Activated T-cell treated with anti-CD3 and anti-CD28 coated beads, Interleukin-2, amount 50 U/mL, for 72 hours (primary cell): ENCODE data around the gene ARL2. TPM values are rescaled to one million over a fixed set of nuclear protein-coding genes. Genes with fewer than 3 reads are reported as not detected.

Experiments
- ATAC-seq, 2 donors: fragments of 150-1000 bp; cut with Tn5 transposase; replicated peaks in 1 of 2; 2 replicates each; pipeline ENCODE4 v1.10.0; 2021; ENCODE audit warnings: moderate library complexity in 2 of 2, mild to moderate bottlenecking in 1 of 2
- DNase-seq, 2 donors: peaks; one replicate each; pipeline ENCODE4 v3.0.0; 2021 to 2022; ENCODE audit warnings: mixed read lengths in 1 of 2
- H3K27ac Mint-ChIP-seq: one replicate; pipeline ENCODE4 v1.8.0; 2022; ENCODE audit warnings: mild to moderate bottlenecking, moderate library complexity, mixed read lengths
- H3K27me3 Mint-ChIP-seq: one replicate; pipeline ENCODE4 v1.8.0; 2022; ENCODE audit warnings: low read depth, mixed read lengths
- H3K36me3 Mint-ChIP-seq, 2 donors: one replicate each; pipeline ENCODE4 v1.8.0; 2022; ENCODE audit warnings: mixed read lengths in 2 of 2, mild to moderate bottlenecking in 1 of 2; ENCODE audit not compliant: insufficient read depth in 2 of 2
- H3K4me1 Mint-ChIP-seq: one replicate; pipeline ENCODE4 v1.8.0; 2022; ENCODE audit warnings: low read depth, mixed read lengths
- H3K4me3 Mint-ChIP-seq, 2 donors: one replicate each; pipeline ENCODE4 v1.8.0; 2022; ENCODE audit warnings: mild to moderate bottlenecking in 2 of 2, mixed read lengths in 2 of 2, moderate library complexity in 2 of 2
- H3K9me3 Mint-ChIP-seq, 2 donors: one replicate each; pipeline ENCODE4 v1.8.0; 2022; ENCODE audit warnings: mixed read lengths in 2 of 2
- total RNA-seq, 2 donors: library from RNA; stranded (reverse); gene quantifications; one replicate each; pipeline ENCODE4 v1.2.3, GENCODE V29; 2022

ARL2 gene
- total RNA-seq, 2 donors from 2014 or later = 96.0 to 101 TPM

DNA sequence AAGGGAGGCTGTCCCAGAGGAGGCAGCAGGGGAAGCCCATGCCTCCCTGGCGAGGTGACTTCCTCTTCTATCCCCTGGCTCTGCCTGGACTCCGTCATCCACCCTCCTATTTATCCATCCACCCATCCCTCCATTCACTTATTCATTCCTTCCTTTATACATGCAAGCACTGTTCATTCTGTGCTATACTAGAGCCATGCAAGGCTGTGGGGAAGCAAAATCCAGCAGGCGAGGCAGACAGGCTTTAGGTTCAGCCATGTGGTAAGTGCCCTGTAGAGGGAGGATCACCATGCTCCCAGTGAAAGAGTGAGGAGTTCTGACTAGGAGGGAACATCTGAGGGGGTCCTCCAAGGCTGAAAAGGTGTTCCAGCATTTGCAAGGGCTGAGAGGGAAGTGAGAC is 45.6 kb downstream of the ARL2 start:
- no peak for DNase-seq
- no peaks in the 10 kb centered on the region for H3K27me3 Mint-ChIP-seq
- H3K27ac Mint-ChIP-seq = no peak overlapping the region
- H3K36me3 Mint-ChIP-seq = no peaks in the 10 kb centered on the region
- no peak overlapping the region for H3K4me3 Mint-ChIP-seq
- peaks cover 6% of the 10 kb centered on the region for H3K4me1 Mint-ChIP-seq
- ATAC-seq = no peak
- H3K9me3 Mint-ChIP-seq = no peaks in the 10 kb centered on the region

DNA sequence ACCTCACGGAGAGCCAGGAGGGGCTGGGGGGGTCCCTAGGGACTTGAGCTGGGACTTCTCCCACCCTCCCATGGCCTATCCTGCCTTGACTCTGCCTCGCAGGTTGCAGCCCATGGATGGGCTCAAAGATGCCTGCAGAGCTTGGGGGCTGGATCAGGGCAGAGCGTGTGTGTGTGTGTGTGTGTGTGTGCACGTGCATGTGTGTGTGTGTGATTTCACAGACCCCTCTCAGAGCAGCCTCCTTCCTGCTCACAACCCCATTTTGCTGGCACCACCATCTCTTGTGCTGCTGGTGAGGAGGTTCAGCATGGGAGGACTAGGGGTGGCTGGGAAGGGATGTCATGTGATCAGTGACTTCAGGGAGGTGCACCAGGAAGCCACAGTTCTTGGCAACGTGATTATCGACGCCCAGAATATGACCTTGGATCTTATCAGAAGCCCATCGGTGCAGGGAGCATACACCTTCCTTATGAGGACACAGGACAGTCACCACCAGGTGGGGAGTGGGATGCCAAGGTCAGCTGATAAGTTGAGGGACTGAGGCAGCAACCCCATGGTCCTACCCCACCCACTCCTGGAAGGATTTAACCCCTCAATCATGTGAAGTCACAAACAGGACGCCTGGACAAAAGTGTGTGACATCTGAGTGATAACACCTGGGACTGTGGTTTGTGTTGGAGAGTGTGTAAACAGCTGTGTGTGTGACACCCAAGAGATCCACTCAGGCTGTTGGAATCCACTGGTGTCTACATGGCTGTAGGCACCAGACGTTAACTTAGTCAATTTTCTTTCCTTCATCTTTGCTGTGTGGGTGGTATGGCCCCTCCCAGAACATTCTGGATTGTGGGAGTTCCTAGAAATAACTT is 46.2 kb downstream of the ARL2 start:
- no peaks in the 10 kb centered on the region for H3K27me3 Mint-ChIP-seq
- peaks cover 6% of the 10 kb centered on the region for H3K4me1 Mint-ChIP-seq
- no peaks in the 10 kb centered on the region for H3K36me3 Mint-ChIP-seq
- H3K4me3 Mint-ChIP-seq = no peak overlapping the region
- DNase-seq (no peak), ATAC-seq (no peak)
- no peak overlapping the region for H3K27ac Mint-ChIP-seq
- no peaks in the 10 kb centered on the region for H3K9me3 Mint-ChIP-seq

DNA sequence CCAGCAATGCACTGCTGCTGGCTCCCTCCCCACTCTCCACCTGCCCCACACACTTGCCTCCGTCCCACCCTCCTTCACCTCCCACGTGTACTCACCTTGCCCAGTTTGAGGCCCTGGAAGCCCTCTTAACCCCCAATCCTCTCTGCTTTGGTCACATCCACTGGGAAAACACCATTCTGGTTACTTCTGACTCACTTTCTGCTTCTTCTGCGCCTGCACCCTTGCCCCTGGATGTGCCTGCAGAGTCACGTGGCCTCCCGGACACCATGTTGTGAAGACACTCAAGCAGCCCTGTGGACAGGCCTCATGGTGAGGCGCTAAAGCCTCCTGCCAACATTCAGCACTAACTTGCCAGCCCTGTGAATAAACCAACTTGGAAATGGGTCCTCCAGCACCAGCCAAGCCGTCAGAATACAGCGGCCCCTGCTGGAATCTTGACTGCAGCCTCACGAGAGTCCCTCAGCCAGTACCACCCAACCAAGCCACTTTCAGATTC is 47.0 kb downstream of the ARL2 start:
- Mint-ChIP-seq H3K9me3 (no peaks in the 10 kb centered on the region), H3K4me3 (no peak overlapping the region), H3K36me3 (no peaks in the 10 kb centered on the region), H3K4me1 (peaks cover 6% of the 10 kb centered on the region), H3K27me3 (no peaks in the 10 kb centered on the region), H3K27ac (no peak overlapping the region)
- DNase-seq (no peak), ATAC-seq (no peak)

GRCh38 chr11:65063532-65063931 is 49.6 kb downstream of the ARL2 start:
- Mint-ChIP-seq H3K27ac (no peak overlapping the region), H3K9me3 (no peaks in the 10 kb centered on the region), H3K36me3 (no peaks in the 10 kb centered on the region), H3K27me3 (no peaks in the 10 kb centered on the region), H3K4me3 (no peak overlapping the region), H3K4me1 (peaks cover 6% of the 10 kb centered on the region)
- ATAC-seq (peak; percentile 44 to 50), DNase-seq (no peak)

DNA sequence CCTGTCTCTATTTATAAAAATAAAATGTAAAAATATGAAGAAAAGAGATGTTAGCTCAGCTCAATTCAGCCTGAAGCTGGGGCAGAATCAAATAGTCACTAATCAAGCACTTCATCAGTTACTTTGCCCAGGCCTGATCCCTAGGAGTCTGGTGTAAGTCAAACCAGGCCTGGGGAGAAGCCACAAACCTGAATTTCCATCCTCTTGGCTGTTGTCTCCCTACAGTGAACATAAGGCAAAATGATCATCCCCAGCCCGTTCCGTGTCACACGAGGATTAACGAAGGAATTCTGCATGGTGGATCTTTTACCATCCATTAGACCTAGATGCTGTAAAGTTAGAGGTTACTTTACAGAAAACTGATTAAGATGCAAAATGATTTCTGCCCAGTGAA is 50.9 kb downstream of the ARL2 start:
- ATAC-seq (no peak), DNase-seq (no peak)
- Mint-ChIP-seq H3K27me3 (no peaks in the 10 kb centered on the region), H3K27ac (no peak overlapping the region), H3K36me3 (no peaks in the 10 kb centered on the region), H3K4me1 (peaks cover 6% of the 10 kb centered on the region), H3K4me3 (no peak overlapping the region), H3K9me3 (no peaks in the 10 kb centered on the region)

GRCh38 chr11:65065851-65066250 is 51.9 kb downstream of the ARL2 start:
- Mint-ChIP-seq H3K4me1 (peaks cover 3% of the 10 kb centered on the region), H3K27ac (no peak overlapping the region), H3K36me3 (no peaks in the 10 kb centered on the region), H3K9me3 (no peaks in the 10 kb centered on the region), H3K27me3 (no peaks in the 10 kb centered on the region), H3K4me3 (no peak overlapping the region)
- DNase-seq (no peak), ATAC-seq (no peak)

DNA sequence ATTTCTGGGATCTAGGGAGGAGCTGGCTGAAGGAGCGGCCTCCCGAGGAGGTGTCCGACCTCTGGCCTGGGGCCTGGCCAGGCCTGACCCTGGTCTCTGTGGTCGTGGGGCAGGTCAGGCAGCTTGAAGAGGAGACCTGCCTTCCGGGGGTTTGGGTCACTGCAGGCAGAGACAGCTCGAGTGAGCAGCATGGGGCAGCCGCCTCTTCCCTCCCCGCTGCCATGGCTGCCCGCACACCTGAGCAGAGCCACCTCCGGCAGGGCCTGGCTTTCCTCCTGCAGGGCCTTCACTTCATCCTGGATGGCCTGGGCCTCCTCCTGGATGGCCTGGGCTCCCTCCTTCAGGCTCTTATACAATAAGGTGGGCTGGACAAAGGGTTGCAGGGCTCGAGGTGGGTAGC is 52.4 kb downstream of the ARL2 start:
- no peaks in the 10 kb centered on the region for H3K27me3 Mint-ChIP-seq
- H3K4me1 Mint-ChIP-seq = no peaks in the 10 kb centered on the region
- DNase-seq (no peak), ATAC-seq (no peak)
- no peak overlapping the region for H3K4me3 Mint-ChIP-seq
- no peak overlapping the region for H3K27ac Mint-ChIP-seq
- no peaks in the 10 kb centered on the region for H3K36me3 Mint-ChIP-seq
- H3K9me3 Mint-ChIP-seq = no peaks in the 10 kb centered on the region

DNA sequence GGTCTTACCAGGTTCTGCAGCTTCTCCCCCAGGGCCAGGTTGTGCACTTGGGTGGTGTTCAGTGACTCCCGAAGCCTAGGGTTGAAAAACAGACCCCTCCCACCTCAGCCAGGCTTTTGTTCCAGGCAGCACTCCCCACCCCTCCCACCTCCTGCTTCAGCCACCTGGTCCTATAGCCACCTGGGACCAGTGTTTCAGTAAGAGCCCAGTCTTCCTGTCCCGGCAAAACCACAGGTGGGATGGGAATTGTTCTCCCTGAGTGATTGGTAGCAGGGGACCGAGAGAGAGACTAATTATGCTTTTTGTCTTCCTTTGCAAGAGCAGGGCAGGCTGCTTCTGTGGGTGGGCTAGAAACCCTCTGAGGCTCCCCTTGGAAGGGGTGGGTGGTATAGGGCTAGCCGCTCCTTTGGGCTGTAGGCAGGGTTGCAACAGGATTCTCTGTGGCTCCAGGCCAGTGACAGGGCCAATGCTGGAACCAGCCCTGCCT is 52.9 kb downstream of the ARL2 start:
- ATAC-seq (no peak), DNase-seq (no peak)
- Mint-ChIP-seq H3K27ac (no peak overlapping the region), H3K4me1 (no peaks in the 10 kb centered on the region), H3K9me3 (no peaks in the 10 kb centered on the region), H3K36me3 (no peaks in the 10 kb centered on the region), H3K4me3 (no peak overlapping the region), H3K27me3 (no peaks in the 10 kb centered on the region)

DNA sequence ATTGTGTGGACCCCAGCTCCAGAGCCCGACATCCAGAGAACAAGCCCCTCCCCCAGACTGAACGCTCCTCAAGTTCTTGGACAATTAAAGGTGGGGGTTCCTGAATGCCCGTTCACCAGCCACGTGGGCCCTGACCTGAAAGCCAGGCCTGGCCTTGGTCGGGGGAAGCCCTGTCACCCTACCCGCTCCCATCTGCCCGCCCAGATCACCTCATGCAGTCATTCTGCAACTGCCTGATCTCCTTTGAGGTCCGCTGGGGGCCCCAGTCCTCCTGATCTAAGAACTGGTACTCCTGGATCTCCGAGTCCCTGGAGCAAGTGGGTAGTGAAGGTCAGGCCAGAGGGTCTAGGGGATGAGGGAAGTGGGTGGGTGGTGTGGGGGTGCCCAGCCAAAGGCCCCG is 53.5 kb downstream of the ARL2 start:
- Mint-ChIP-seq H3K36me3 (no peaks in the 10 kb centered on the region), H3K27me3 (no peaks in the 10 kb centered on the region), H3K4me3 (no peak overlapping the region), H3K9me3 (no peaks in the 10 kb centered on the region), H3K27ac (no peak overlapping the region), H3K4me1 (no peaks in the 10 kb centered on the region)
- no peak for ATAC-seq
- DNase-seq = no peak

- DNase-seq (no peak), ATAC-seq (no peak)
- H3K27me3 Mint-ChIP-seq = no peaks in the 10 kb centered on the region
- no peaks in the 10 kb centered on the region for H3K36me3 Mint-ChIP-seq
- H3K9me3 Mint-ChIP-seq = no peaks in the 10 kb centered on the region
- H3K4me1 Mint-ChIP-seq = no peaks in the 10 kb centered on the region
- no peak overlapping the region for H3K27ac Mint-ChIP-seq
- H3K4me3 Mint-ChIP-seq = no peak overlapping the region
Observed at GRCh38 chr11:65069217-65069616, 55.3 kb downstream of the ARL2 start.

Other genes starting within 250 kb of the ARL2 start
- gene SF1, start 235.6 kb upstream of the ARL2 start, total RNA-seq = 100 to 1,000 TPM; 332 to 337 TPM
- gene MAP4K2, start 210.9 kb upstream of the ARL2 start, total RNA-seq = 10 to 100 TPM; 74.7 to 84.5 TPM
- 10 to 100 TPM; 33.8 to 36.3 TPM for gene MEN1, start 203.6 kb upstream of the ARL2 start, total RNA-seq
- 1 to 10 TPM; 1.1 to 1.5 TPM for gene CDC42BPG, start 169.5 kb upstream of the ARL2 start, total RNA-seq
- gene EHD1, start 135.5 kb upstream of the ARL2 start, total RNA-seq = 100 to 1,000 TPM; 136 to 159 TPM
- 10 to 100 TPM; 20.9 to 27.0 TPM for gene ATG2A, start 97.0 kb upstream of the ARL2 start, total RNA-seq
- 10 to 100 TPM; 15.0 to 24.0 TPM for gene PPP2R5B, start 89.5 kb upstream of the ARL2 start, total RNA-seq
- gene GPHA2, start 78.3 kb upstream of the ARL2 start, total RNA-seq = under 1 TPM; 0.58 to 0.81 TPM
- gene MAJIN, start 42.1 kb upstream of the ARL2 start, total RNA-seq = 1 to 10 TPM; 1.7 to 2.7 TPM
- under 1 TPM; 0.31 to 0.39 TPM for gene BATF2, start 17.2 kb upstream of the ARL2 start, total RNA-seq
- 10 to 100 TPM; 31.5 to 38.7 TPM for gene SNX15, start 13.3 kb downstream of the ARL2 start, total RNA-seq
- 10 to 100 TPM; 18.1 to 21.6 TPM for gene SAC3D1, start 27.1 kb downstream of the ARL2 start, total RNA-seq
- gene NAALADL1, start 44.4 kb downstream of the ARL2 start, total RNA-seq = 10 to 100 TPM; 25.0 to 31.6 TPM
- 100 to 1,000 TPM; 139 to 174 TPM for gene CDCA5, start 69.9 kb downstream of the ARL2 start, total RNA-seq
- gene ZFPL1, start 70.1 kb downstream of the ARL2 start, total RNA-seq = 10 to 100 TPM; 44.2 to 46.5 TPM
- 100 to 1,000 TPM; 118 to 119 TPM for gene VPS51, start 82.1 kb downstream of the ARL2 start, total RNA-seq
- 10 to 100 TPM; 22.8 to 26.8 TPM for gene TM7SF2, start 97.7 kb downstream of the ARL2 start, total RNA-seq
- 10 to 100 TPM in 1 of 2 donors, 1 to 10 TPM in 1; 9.9 to 10.4 TPM for gene ZNHIT2, start 103.5 kb downstream of the ARL2 start, total RNA-seq
- 1,000 to 10,000 TPM; 1,144 to 1,164 TPM for gene FAU, start 108.0 kb downstream of the ARL2 start, total RNA-seq
- 10 to 100 TPM; 73.6 to 89.8 TPM for gene MRPL49, start 108.2 kb downstream of the ARL2 start, total RNA-seq
- 10 to 100 TPM; 45.8 to 53.1 TPM for gene SYVN1, start 120.4 kb downstream of the ARL2 start, total RNA-seq
- gene SPDYC, start 156.1 kb downstream of the ARL2 start, total RNA-seq = not detected
- gene CAPN1, start 167.8 kb downstream of the ARL2 start, total RNA-seq = 100 to 1,000 TPM in 1 of 2 donors, 10 to 100 TPM in 1; 99.1 to 114 TPM
- 10 to 100 TPM; 54.2 to 67.0 TPM for gene POLA2, start 247.8 kb downstream of the ARL2 start, total RNA-seq